ENCODE data around the gene OR4C6. TPM values are rescaled to one million over a fixed set of nuclear protein-coding genes. Genes with fewer than 3 reads are reported as not detected.

The OR4C6 gene
- total RNA-seq, 6 donors from 2014 or later, result not detected

DNA sequence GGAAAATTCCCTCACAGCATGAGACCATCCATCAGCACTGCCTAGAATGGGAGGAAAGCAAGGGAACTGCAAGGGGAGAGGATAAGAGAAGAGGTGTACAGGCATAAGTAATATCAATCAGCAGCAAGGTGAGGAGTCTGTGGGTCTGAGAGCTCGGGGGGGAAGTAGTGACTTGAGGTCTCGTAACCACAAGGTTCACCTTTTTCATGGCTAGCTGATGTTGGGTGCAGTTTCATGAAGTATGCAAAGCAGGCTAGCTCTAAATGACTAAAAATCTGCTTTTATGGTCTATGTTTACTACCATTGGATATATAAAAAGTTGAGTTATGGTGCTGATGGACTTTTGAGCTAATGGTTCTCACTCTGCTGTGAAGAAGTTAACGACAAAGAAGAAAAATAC is 35.8 kb downstream of the OR4C6 start:
- WGBS, 2 donors, result 74 to 79% methylated on average over 3 of the region's 3 CpGs
- TF ChIP-seq CTCF (IDR thresholded peaks at IDR 0.05), result no peak
- TF ChIP-seq EP300 (IDR thresholded peaks at IDR 0.05), result no peak
- no peak for TF ChIP-seq POLR2A (IDR thresholded peaks at IDR 0.05)
- no peak for TF ChIP-seq POLR2AphosphoS5 (IDR thresholded peaks at IDR 0.05)
- ATAC-seq (ENCODE audit: low FRiP score in 2 of 2), result no peak

DNA sequence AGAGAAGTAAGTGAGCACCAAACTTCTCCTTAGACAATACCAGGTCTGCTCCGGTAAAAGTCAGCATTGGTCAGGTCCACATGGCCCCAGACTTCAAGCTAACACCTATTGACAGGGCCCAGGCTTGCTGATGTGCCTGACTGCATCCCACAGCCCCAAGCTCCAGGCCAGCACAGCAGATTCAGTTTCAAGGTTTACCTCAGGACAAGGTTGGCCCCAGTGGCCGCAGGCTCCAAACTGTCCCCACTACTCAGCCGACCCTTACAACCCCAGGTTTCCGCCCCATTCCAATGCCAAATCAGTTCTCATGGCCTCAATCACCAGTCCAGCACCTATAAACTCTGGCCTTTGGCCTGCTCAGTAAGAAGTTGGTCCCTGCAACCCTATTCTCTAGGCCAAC is 39.4 kb downstream of the OR4C6 start:
- Histone ChIP-seq H3K27ac (no peak overlapping the region), H3K4me1 (no peaks in the 10 kb centered on the region), H3K36me3 (no peaks in the 10 kb centered on the region), H3K4me3 (no peak overlapping the region), H3K9me3 (peaks cover 0 to 13% (median 0%) of the 10 kb centered on the region in 4 donors), H3K27me3 (no peaks in the 10 kb centered on the region)
- DNase-seq (no peak), ATAC-seq (ENCODE audit: low FRiP score in 2 of 2) (peak in 1 of 2 donors; percentile 17)
- 80 to 86% methylated on average over 4 of the region's 4 CpGs for WGBS, 2 donors
- no peak for TF ChIP-seq EP300 (IDR thresholded peaks at IDR 0.05)
- no peak for TF ChIP-seq CTCF (IDR thresholded peaks at IDR 0.05)
- no peak for TF ChIP-seq POLR2AphosphoS5 (IDR thresholded peaks at IDR 0.05)
- TF ChIP-seq POLR2A (IDR thresholded peaks at IDR 0.05), result no peak

More for the DNA sequence above, 35.8 kb downstream of the OR4C6 start:
- no peak for DNase-seq
- no peaks in the 10 kb centered on the region for H3K36me3 ChIP-seq
- peaks cover 0 to 13% (median 0%) of the 10 kb centered on the region in 4 donors for H3K9me3 ChIP-seq
- no peak overlapping the region for H3K27ac ChIP-seq
- H3K27me3 ChIP-seq, result no peaks in the 10 kb centered on the region
- H3K4me3 ChIP-seq, result no peak overlapping the region
- no peaks in the 10 kb centered on the region for H3K4me1 ChIP-seq

DNA sequence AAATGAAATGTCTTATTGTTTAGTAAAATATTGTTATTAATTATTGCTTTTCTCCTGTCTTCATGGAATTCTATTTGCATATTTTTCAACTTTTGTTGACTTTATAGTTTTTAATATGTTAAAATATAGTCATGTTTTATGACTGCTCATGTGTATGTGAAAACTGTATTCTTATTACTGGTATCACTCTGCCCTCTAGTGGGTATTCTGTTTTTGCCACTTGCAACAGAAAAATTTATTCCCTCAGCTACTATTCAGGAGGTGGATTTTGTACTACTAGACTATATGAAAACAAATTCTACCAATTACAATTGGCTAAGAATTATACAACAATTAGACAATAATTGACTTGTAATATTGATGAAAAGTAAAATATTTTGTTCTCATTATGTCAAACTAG is 45.0 kb downstream of the OR4C6 start:
- no peak overlapping the region for H3K27ac ChIP-seq
- DNase-seq, result no peak
- ATAC-seq (ENCODE audit: low FRiP score in 2 of 2), result no peak

DNA sequence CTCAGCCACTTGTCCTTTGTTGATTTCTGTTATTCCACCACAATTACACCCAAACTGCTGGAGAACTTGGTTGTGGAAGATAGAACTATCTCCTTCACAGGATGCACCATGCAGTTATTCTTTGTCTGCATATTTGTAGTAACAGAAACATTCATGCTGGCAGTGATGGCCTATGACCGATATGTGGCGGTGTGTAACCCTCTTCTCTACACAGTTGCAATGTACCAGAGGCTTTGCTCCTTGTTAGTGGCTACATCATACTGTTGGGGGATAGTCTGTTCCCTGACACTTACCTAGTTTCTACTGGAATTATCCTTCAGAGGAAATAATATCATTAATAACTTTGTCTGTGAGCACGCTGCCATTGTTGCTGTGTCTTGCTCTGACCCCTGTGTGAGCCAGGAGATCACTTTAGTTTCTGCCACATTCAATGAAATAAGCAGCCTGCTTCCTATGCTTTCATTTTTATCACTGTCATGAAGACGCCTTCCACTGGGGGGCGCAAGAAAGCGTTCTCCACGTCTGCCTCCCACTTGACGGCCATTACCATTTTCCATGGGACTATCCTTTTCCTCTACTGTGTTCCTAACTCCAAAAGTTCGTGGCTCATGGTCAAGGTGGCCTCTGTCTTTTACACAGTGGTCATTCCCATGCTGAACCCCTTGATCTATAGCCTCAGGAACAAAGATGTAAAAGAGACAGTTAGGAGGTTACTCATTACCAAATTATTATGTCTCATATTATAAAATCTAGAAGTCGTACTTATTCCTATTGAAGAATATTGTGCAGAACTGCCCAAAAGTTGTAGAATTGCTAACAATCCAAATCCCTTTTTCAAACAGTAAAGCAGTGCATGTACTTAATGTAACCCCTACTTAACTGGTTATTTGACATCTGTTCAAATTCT is 53.2 kb downstream of the OR4C6 start:
- ATAC-seq (ENCODE audit: low FRiP score in 2 of 2), result no peak
- H3K36me3 ChIP-seq, result no peaks in the 10 kb centered on the region
- DNase-seq, result no peak
- H3K4me1 ChIP-seq, result no peaks in the 10 kb centered on the region
- no peak overlapping the region for H3K27ac ChIP-seq
- no peaks in the 10 kb centered on the region for H3K27me3 ChIP-seq
- H3K4me3 ChIP-seq, result no peak overlapping the region
- WGBS, 2 donors, result 38 to 41% methylated on average over 10 of the region's 10 CpGs
- TF ChIP-seq CTCF (IDR thresholded peaks at IDR 0.05), result no peak
- no peak for TF ChIP-seq EP300 (IDR thresholded peaks at IDR 0.05)
- TF ChIP-seq POLR2A (IDR thresholded peaks at IDR 0.05), result no peak
- TF ChIP-seq POLR2AphosphoS5 (IDR thresholded peaks at IDR 0.05), result no peak
- H3K9me3 ChIP-seq, result no peaks in the 10 kb centered on the region

More for the DNA sequence above, 45.0 kb downstream of the OR4C6 start:
- no peaks in the 10 kb centered on the region for H3K4me1 ChIP-seq
- H3K4me3 ChIP-seq, result no peak overlapping the region
- no peaks in the 10 kb centered on the region for H3K36me3 ChIP-seq
- peaks cover 0 to 4% (median 0%) of the 10 kb centered on the region in 4 donors for H3K9me3 ChIP-seq
- TF ChIP-seq EP300 (IDR thresholded peaks at IDR 0.05), result no peak
- peak in 3 of 6 experiments; percentile 9 to 23 (median 22) for TF ChIP-seq CTCF (IDR thresholded peaks at IDR 0.05)
- no peak for TF ChIP-seq POLR2AphosphoS5 (IDR thresholded peaks at IDR 0.05)
- no peak for TF ChIP-seq POLR2A (IDR thresholded peaks at IDR 0.05)
- H3K27me3 ChIP-seq, result no peaks in the 10 kb centered on the region

Other genes with a start within 250 kb of the OR4C6 start
- gene OR4C15, start 107.7 kb upstream of the OR4C6 start, total RNA-seq, result not detected
- not detected for gene OR4C16, start 90.1 kb upstream of the OR4C6 start, total RNA-seq
- not detected for gene OR4C11, start 54.6 kb upstream of the OR4C6 start, total RNA-seq
- not detected for gene OR4P4, start 27.1 kb upstream of the OR4C6 start, total RNA-seq
- gene OR4S2, start 13.9 kb upstream of the OR4C6 start, total RNA-seq, result not detected
- not detected for gene OR5D13, start 111.2 kb downstream of the OR4C6 start, total RNA-seq
- gene OR5D14, start 133.4 kb downstream of the OR4C6 start, total RNA-seq, result not detected
- not detected for gene OR5L1, start 149.2 kb downstream of the OR4C6 start, total RNA-seq
- not detected for gene OR5D18, start 157.4 kb downstream of the OR4C6 start, total RNA-seq
- not detected for gene OR5L2, start 165.0 kb downstream of the OR4C6 start, total RNA-seq
- gene OR5D16, start 176.6 kb downstream of the OR4C6 start, total RNA-seq, result not detected
- gene TRIM51, start 221.1 kb downstream of the OR4C6 start, total RNA-seq, result not detected

All from upper lobe of left lung (tissue), 6 donors.